ENCODE results near the gene EDIL3. TPM values are rescaled to one million over a fixed set of nuclear protein-coding genes. Genes with fewer than 3 reads are reported as not detected.

The EDIL3 gene
- total RNA-seq, 4 donors from 2014 or later = 9.6 to 16.0 (median 11.1) TPM

DNA sequence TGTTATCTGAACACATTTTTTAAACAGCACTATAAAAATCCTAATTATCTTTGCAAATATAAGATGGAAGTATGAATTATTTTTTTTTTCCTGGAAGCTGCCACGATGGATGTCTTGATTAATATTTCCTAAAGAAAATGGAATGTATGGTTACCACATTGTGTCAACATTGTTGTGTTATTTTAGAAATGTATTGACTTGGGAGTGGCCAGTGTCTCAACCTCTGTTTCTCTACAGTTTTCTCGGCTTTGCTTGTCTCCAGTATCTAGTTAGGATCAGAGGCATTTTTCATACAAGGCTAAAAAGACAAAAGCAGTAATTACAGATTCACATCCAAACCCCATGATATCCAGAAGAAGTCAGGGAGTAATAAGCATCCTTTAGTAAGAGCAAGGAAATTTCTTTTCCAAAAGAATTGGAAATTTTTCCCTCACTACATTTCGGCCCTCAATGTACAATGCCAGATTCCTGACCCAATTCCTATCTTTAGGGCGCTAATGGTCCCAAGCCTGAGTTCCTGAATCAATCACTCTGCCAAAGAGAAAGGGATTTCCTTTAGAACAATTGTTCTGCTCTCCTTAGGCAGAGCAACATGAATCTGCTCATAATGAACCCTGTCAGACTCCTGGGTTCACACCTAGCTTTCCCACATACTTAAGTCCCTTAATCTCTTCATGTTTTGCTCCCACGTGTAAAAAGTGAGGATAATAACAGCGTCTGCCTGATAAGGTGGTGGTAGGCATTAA, 111.7 kb downstream of the EDIL3 start:
- no peak for TF ChIP-seq CTCF (IDR thresholded peaks at IDR 0.05; ENCODE audit: low read depth)

GRCh38 chr5:84265739-84266550, 118.7 kb downstream of the EDIL3 start:
- TF ChIP-seq CTCF (IDR thresholded peaks at IDR 0.05; ENCODE audit: low read depth) = no peak

DNA sequence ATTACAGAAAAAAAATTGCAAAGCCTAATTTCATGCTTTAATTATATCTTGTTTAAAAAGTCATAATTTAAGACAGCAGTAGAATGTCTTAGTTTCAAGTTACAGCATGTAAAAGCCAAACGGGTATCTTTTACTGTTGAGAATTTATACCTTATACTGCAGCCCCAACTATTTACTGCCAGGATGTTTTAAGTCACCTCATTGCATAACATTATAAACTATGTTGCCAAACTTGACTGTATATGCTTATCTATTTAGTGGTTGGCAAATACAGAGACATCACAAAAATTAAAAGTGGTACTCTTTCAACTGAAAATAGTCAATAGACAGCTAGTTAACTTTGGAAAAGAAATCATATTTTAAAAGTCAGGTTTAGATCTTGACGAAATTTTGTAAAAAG, 119.5 kb downstream of the EDIL3 start:
- no peak for TF ChIP-seq CTCF (IDR thresholded peaks at IDR 0.05; ENCODE audit: low read depth)

GRCh38 chr5:84260939-84261338, 123.7 kb downstream of the EDIL3 start:
- no peak for TF ChIP-seq CTCF (IDR thresholded peaks at IDR 0.05; ENCODE audit: low read depth)

DNA sequence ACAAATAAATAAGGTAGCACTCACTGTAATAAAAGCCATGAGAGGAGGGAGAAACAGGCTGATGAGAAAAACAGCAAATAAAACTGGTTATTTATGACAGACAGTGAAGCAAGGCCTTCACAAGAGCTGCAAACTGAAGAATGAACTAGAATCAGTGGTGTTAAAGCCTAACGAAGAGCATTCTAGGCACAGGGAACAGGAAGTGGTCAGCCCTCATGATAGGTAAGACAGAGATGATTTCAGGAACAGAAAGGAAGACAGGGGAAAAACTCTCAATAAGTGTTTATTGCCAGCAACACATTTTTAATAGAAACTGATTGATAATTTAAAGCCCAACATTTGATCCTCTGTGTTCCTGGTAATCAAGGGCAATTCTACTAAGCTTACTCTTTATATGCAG, 124.5 kb downstream of the EDIL3 start:
- no peak for TF ChIP-seq CTCF (IDR thresholded peaks at IDR 0.05; ENCODE audit: low read depth)

DNA sequence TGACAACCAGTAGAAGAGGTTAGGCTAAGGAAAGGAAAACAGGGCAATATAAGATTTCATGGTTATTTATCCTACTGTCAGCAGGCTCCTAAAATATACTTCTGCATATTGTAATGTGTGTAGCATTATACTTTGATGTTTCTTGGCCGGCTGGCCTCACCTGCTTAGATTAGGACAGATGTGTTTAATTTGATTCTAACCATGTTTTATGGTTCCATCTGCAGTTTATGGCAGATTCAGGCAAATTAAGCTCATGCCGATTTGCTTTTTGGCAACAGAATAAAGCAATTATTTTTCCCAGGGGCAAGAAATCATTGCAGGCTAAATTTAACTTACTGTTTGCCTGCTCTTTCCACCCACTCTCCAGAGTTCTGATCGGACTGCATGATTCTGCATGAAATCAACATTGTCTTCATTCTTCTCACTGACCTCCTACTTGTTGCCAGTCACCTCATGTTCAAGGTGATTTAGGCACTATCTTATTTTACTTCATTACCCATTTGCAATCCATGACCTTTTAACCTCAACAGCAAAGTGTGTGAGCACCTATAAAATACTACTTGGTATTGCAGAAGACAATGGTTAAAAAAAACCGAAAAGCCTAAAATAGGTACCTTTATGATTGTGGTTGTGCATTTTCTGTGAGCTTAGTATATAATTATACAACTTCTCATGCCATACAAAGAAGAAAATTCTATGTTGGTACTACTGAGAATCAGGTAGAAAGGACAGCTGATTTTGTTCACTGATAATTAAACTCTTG, 125.2 kb downstream of the EDIL3 start:
- TF ChIP-seq CTCF (IDR thresholded peaks at IDR 0.05; ENCODE audit: low read depth) = no peak

DNA sequence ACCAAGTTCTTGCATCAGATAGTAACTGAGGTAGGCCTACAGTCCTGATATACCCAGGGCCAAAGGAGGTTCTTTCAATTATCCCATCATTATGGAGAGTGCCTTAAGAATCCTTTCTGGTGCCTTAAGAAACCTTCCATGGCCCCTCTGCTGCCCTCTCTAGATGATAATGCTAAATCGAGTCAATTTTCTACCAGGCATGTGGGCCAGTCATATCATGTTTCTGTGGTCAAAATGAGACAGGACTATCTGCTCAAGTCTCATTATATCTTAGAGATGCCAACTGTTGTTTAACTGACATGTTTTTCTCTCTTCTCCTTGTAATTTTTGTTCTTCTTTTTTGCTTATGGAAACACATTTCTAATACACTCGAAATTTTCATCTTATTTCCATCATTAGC, 127.6 kb downstream of the EDIL3 start:
- TF ChIP-seq CTCF (IDR thresholded peaks at IDR 0.05; ENCODE audit: low read depth) = no peak

All from subcutaneous adipose tissue (tissue), 4 donors.